SIG-M5 treated with dmso at 0.1 percent for 504 hours (cell line): ENCODE measurements around the gene CIBAR2.
A peak's percentile ranks its signal among the peaks of the same experiment; 100 is the strongest.

Experiments used
- DNase-seq: peaks from one replicate; lab custom pipeline; 2025; ENCODE audit not compliant: unreplicated experiment; lab: John Stamatoyannopoulos, UW

Gene CIBAR2

DNA sequence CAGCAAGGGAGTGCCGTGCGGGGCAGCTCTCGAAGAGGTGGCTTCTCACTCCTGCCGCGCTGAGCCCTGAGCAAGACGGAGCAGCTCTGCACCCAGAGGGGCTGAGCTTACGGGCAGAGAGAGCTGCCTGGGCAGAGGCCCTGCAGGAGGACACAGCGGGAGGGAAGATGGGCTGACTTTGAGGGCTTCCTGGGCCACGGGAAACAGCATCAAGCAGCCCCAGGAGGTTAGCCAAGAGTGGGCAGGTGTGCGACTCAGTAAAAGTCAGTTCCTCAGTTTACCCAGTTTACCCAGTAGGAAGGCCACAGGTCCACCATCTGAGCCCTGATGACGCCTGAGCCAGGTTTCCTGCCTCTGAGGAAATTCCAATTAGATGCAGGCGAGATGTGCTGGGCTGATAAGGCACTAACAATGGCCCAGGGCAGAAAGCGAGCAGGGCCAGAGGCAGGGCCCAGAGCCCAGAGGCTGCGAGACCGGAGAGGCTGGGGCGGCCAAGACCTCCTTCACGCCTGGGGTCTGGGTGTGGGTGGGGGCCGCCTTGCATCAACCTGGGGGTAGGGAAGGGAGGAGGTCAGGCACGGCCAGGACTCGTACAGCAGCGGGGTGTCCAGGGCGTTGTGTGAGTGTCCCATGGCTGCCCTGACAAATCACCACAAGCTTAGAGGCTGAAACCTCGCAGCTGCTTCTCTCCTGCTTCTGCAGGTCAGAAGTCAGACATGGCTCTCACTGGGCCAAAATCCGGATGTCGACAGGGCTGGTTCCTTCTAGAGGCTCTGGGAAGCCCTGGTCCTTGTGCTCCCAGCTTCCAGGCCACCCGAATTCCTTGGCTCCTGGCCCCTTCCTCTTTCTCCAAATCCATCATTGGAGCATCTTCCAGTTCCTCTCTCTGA lies 32.0 kb upstream of the CIBAR2 start:
- DNase-seq = no peak

DNA sequence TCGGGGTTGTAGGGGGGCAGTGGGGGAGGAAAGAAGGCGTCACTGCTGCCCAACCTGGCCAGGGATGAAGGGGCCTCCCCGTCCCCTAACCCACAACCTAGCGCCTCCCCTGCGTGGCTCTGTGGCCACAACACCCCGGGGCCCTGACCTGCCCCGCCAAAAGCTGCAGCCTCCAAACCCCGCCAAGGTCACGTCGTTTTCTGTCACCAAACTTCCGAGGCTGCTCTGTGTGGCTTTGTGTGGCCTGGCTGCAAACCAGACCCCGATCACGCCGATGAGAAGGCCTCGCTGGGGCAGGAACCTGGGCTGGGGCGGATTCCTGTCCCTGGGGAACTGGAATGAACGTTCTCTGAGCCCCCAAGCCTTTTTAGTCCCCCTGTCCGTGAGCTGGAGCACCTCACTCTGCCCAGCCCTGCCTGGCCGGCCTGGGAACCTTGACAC lies 30.5 kb upstream of the CIBAR2 start:
- DNase-seq = no peak

DNA sequence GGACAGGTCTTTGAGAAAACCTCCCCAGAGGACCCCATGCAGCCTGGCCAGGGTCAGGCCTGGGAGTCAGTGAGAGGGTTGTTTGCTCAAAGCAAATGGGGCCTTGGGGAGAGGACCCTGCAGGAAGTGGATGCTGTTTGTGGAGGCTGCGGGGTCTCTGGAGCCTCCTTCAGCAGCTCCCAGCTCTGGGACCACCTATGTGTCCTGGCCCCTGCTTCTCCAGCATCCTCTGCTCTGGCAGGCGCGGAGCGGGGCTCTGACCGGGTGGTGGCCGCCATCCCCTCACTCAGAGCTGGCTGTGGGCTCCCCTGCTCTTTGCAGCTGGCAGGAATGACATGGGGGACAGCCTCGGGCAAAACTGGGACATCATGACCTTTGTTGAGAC lies 29.8 kb upstream of the CIBAR2 start:
- DNase-seq = no peak

DNA sequence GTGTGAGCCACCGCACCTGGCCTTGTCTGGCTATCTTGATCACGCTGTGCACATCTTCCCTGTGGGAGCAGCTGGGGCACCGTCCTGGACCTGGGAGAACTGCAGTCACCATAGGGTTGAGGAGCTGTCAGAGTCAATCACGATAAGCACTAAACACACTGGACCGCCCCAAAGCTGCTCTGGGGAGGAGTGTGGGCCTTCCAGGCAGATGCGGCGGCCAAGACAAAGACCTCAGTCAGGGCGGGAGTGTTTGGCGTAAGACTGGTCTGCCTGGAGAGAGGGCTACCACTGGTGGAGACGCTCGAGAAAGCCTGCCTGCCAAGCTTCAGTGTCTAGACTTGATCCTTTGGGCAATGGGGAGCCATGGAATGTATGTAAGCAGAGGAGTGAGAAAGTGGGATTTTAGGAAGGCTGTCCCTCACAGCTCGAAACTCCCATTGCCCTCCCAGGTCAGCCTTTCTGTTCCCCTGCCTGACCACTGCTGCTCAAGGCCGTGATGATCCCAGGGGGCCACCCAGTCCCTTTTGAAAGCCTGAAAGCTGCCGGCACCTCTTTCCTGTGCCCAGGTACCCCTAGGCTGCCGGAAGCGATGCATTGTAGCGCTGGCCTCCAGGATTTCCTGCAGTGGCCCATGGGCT lies 29.3 kb upstream of the CIBAR2 start:
- no peak for DNase-seq

DNA sequence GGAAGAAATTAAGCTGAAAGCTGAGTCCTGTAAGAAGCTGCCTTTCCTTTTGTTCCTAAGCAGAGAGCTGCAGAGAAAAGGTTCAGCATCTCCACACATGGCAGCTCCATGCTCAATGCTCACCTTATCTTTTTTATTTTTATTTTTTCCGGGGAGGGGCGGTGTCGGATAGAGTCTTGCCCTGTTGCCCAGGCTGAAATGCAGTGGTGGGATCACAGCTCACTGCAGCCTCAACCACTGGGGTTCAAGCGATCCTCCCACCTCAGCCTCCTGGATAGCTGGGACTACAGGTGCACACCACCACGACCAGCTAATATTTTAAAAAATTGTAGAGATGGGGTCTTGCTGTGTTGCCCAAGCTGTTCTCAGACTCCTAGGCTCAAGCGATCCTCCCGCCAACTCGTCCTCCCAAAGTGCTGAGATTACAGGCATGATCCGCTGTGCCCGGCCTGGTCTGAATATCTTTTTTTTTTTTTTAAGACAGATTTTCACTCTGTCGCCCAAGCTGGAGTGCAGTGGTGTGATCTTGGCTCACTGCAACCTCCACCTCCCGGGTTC lies 28.3 kb upstream of the CIBAR2 start:
- no peak for DNase-seq

DNA sequence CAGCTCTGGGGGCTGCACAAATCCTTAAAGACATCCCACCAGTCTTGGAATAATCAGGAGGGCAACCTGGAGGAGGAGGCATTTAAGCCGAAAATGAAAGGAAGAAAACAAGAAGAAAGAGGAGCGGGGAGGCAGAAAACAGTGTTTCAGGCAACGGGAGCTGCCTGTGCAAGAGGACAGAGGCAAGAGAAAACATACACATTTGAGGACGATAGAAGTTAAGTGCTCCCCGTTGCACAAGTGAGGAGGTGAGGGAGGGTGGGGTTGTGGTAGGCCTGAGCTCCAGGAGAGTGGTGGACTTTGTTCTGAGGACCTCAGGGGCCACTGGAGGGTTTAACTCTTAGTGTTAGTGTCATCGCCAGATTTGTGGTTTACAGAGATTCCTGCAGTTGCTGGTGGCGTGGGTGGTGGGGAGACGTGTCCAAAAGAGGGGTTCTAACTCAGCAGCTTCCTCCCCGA lies 27.6 kb upstream of the CIBAR2 start:
- no peak for DNase-seq

DNA sequence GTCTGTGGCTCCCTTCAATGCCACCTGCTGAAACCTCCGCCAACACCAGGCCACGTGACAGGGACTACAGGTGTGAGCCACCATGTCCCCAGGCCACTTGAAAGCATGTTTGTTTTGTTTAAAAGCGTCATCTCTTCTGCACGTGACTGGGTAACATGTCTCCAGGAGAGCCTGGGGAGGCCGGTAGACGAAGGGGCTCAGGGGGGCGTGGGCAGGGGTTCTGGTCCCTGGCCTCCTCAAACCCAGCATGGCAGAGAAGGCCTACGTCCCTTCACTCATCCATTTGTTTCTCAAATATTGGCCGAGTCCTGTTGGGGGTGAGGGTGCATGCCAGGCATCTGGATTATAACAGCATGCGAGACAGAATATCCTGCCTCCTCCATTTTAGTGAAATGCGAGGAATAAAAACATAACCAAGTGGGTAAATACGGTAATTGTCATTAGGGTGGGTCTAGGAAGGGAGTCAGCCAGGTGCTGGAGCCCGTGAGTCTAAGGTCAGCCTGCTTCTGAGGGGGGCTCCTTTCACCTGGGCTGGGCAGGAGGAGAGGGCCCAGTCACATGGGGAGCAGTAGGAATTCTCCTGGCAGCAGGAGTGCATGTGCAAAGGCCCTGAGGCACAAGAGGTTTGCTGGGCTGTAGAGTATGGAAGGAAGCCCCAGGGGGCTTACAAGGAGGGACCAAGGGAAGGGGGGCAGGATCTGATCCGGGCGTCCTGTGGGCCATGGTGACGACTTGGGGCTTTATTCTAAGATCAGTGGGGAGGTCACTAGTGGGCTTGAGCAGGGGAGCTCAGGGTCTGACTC lies 26.8 kb upstream of the CIBAR2 start:
- no peak for DNase-seq

DNA sequence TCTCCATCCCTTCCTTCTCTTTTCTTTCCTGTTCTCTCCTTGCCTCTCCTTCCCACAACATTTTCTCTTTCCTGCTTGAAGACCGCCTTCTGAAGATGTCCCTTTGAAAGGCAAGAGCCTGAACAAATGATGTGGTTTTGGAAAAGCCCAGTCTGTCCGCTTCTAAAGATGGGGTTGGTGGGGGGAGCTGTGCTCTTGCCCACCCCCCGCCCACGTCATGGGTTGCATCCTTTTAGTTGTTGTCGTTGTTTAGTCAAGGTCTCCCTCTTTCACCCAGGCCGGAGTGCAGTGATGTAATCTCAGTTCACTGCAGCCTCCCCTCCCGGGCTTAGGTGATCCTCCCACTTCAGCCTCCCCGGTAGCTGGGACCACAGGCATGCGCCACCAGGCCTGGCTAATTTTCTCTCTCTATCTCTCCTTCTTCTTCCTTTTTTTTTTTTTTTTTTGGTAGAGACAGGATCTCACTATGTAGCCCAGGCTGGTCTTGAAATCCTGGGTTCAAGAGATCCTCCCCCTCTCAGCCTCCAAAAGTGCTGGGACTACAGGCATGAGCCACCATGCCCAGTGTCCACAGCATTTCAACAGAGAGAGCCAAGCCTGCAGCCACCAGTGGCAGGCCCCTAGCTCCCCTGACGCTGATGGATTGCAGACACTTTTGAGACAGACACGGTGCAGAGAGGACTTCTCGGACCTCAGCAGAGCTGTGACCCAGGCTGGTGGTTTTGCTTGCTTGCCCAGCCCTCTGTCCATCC lies 26.0 kb upstream of the CIBAR2 start:
- DNase-seq = no peak

DNA sequence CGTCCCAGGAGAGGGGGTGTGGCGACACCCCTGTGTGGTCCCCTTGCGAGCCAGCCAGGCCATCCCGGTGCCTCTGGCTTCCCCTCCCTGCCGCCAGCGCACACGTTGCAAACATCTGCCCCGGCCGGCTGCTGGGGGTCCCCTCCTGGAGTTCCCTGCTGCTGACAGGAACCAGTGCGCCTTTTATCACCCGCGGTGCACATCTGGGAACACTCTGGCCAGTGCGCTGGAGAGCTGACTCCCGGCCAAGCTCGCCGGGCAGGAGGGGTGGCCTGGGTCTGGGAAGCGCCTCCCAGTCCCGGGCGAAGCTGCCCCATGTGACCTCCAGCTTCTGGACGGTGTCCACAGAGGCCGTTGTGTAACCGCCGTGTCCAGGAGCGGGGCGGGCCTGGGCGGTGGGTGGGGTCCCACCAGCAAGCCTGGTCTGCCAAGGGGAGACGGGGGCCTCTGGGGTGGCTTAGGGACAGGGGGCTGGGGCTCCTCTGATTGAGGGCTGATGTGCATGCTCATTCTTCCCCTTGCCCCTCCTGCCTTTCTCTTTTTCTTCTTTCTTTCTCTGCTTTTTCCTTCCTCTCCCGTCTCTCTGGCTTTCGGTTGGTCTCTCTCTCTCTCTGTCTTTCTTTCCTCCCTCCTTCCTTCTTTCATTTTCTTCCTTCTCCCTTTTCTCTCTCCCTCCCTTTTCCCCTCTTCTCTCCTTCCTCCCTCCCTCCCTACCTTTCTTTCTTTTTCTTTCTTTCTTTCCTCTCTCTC lies 25.2 kb upstream of the CIBAR2 start:
- DNase-seq = no peak

DNA sequence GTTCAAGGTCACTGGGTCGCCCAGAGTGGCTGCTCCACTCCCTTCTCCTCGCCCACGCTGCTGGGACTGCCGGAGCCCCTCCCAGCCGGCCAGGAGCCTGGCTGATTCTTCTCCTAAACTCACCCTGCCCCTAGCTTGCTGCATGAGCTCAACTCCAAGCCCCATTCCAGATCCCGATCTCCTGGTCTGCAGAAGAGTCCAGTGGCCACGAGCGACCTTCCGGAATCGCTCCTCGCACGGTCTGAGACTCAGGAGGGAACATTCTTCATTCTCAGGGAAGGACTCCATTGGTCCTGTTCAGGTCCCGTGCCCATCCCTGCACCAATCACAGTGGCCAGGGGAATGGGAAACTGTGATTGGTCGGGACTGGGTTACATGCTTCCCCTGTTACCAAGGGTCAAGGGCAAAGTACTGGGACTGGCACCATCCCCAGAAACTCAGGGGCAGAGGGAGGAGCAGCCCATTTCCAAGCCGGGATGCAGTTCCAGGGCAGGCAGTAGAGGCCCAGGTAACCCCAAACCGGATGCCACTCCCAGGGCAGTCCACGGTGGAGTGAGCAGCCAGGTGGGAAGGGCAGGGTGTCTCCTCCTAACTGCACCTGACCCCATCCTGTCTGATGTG lies 24.5 kb upstream of the CIBAR2 start:
- no peak for DNase-seq

DNA sequence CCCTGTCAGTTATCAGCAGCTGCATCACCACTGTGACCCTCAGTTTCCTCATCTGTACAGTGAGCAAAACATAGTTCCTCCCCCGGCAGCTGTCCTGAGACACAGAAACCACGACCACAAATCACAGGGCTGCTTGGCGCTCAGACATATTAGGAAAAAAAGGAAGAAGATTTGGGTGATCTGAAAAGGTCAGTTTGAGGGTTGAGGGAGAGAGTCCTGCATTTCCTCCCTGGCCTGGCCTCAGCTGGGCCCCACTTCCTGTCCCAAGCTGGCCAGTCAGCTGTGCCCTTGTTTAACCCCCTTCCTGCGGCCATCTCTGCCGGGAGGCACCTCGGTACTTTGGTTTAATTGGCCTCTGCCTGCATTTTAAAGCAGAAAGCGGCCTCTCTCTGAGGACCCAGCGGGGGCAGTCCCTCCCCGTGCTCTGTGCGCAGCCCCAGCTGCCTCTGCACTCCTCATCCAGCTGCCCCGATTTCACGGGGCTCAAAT lies 24.0 kb upstream of the CIBAR2 start:
- peak; percentile 79 for DNase-seq

DNA sequence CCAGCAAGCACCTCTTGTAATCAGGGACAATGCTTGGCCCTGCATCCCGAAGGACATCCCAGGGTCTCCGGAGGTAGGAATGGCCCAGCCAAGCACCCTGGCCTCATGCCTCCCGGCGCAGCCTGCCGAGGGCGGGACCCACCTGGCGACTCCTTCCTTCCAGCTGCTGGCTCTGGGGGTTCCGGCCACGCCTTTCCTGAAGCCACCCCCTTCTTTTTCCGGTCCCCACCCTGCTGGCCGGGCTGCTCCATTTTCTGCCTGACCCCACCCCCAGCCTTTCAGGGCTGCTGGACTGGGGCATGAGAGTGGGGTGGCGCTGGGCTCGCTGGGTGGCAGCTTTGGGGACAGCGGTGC lies 22.5 kb upstream of the CIBAR2 start:
- DNase-seq = no peak

DNA sequence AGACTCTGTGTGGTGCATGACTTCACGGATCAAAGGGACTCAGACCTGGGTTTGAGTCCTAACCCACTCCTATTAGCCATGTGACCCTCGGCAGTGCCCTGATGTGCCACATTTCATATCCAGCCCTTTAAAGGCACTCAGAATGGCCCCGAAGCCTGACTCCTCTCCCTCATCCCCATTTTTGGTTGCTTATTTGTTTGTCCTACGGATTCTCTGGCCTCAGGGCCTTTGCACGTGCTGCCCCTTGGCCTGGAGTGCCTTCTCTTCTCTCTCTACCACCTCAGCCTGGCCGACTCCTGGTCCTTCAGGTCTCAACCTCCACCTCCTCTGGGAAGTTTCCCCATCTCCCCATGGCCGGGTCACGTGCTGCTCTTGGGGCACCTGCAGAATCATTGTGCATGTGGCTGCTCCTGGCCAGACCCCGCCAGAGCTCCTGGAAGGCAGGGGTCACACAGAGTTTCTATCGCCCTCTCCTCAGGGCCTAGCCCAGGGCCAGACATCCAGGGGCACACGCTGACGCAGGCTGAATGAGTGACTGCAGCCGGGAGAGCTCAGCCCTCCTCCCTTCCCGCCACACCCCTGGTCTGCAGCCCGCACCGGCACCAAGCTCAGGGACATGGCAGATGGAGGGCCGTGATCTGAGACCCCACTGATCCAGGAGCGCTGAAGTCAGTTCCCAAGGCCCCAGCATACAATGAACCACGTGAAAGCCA lies 22.0 kb upstream of the CIBAR2 start:
- DNase-seq = no peak

DNA sequence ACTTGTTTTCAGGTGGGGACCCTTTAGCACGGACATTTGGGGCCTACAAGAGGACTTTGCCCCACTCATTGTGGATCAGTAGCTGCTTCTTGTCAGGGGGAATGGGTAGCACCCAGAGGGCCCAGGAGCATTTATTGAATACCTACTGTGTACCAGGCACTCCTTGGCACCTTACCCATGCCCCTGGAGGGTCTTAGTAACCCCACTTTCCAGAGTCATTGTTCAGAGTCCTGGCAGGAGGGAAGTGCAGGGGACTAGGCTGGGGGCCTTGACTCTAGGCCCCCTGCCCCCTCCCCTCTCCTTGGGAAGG lies 21.0 kb upstream of the CIBAR2 start:
- DNase-seq = no peak

DNA sequence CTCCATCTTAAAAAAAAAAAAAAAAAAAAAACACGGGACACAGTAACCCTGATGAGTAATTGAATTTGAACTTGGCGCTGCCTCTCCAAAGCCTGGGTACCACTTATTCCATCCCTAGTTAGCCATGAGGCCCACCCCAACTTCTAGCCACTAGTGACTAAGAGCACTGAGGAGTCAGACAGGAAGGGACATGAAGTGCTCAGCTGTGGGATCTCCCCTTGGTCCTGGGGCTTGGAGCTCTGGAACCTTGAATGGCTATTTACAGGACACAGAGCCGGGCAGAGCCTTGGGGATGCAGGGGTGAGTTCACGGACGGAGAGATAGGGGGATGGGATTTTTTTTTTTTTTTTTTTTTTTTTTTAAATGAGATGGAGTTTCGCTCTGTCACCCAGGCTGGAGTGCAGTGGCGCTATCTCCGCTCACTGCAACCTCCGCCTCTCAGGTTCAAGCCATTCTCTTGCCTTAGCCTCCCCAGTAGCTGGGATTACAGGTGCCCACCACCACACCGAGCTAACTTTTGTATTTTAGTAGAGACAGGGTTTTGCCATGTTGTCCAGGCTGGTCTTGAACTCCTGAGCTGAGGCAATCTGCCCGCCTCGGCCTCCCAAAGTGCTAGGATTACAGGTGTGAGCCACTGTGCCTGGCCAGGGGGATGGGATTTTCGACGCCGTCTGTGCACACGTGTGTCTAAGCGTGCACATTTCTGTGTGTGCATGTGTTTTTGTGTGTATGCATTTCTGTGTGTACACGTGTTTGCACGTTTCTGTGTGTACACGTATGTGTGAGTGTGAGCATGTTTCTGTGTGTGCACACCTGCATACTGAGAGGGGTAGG lies 20.4 kb upstream of the CIBAR2 start:
- no peak for DNase-seq

DNA sequence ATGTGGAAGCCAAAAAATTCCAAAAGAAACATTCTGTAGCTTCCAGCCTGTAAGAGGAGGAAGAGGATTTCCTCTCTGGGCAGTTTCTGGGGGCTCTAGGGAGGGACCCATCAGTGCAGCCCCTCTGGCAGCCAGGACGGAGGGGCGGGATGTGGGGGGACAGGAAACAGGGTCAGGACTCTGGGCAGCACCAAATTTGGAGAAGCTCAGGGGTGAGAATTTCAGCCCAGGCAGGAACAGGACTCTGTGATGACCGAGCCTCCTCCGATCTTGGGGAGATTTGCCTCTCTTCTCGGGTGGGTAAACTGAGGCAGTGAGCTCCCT lies 18.4 kb upstream of the CIBAR2 start:
- DNase-seq = no peak

DNA sequence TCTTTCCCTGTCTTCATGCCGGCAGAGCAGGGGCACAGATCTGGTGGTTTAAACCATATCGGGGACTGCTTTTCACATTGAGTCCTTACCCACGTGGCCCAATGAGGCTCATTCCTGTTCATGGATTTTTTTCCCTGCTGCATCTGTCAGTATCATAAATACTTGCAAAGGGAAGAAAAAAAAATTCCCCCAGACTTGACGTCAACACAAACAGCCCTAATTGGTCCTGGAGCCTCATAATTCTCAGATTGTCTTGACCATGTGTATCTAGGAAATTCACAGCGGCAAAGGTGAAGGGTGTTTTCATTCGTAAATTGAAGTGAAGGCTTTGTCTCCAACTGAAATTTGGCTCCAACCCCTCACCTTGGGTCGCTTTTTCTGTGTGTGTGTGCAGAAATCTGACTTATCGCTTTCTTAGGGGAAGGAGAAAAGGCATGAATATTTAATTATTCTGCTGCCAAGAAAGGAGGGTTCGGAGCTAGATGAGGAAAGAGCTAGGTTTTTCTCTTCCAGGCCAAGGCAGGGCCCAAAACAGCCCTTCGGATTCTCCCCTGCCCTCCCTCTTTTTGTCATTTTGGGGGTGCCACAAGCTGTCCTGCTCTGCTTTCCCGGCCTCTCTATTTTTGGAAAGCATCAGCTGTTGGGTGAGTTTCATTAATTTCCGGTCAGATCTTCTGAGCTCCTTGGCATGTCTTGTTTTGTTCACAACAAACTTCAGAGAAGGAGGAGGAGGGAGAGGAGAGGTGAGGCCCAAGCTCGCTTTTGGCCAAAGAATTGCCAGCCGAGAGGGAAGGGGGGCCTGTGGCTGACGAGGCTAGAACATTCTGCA lies 17.8 kb upstream of the CIBAR2 start:
- no peak for DNase-seq
